H1 (cell line): ENCODE results near the gene ZDHHC22. TPM values are rescaled to one million over a fixed set of nuclear protein-coding genes. Genes with fewer than 3 reads are reported as not detected.

Source experiments
- CTCF ChIA-PET: fragments of 300-600 bp; sonication (Branson Sonifier 250); formaldehyde crosslinking; loops from one replicate; lab custom pipeline; 2021; ENCODE audit not compliant: partially characterized antibody; lab: Charles Lee
- POLR2A ChIA-PET: fragments of 300-600 bp; sonication (Branson Sonifier 250); formaldehyde crosslinking; loops from one replicate; lab custom pipeline; 2021; ENCODE audit warnings: inconsistent platforms; ENCODE audit not compliant: partially characterized antibody; lab: Charles Lee
- DNase-seq, 2 experiments: peaks; one replicate each; pipeline versions ENCODE4 v3.0.0 to v3.0.0-alpha.2; 2010 to 2022; ENCODE audit warnings: low spot score in 2 of 2, low read depth in 1 of 2, mixed read lengths in 1 of 2
- FAIRE-seq: peaks from 2 replicates; lab custom pipeline; 2011; peaks lifted over from hg19 to GRCh38; lab: Jason Lieb, UNC
- H2AFZ ChIP-seq: 2 replicates; pipeline ENCODE4 v1.8.1; 2012; ENCODE audit warnings: low read length, inconsistent platforms
- H2AK5ac ChIP-seq: 2 replicates; pipeline ENCODE4 v1.6.1; 2013; ENCODE audit warnings: low read depth, low read length
- H2BK120ac ChIP-seq: replicated peaks from 2 replicates; pipeline ENCODE3; 2013; ENCODE audit warnings: low read depth, low read length, inconsistent platforms
- H2BK12ac ChIP-seq: 2 replicates; pipeline ENCODE4 v1.6.1; 2013; ENCODE audit warnings: low read depth, low read length
- H2BK15ac ChIP-seq: 2 replicates; pipeline ENCODE4 v1.6.1; 2013; ENCODE audit warnings: low read length
- H2BK20ac ChIP-seq: 2 replicates; pipeline ENCODE4 v1.6.1; 2013; ENCODE audit warnings: low read length
- H2BK5ac ChIP-seq: 2 replicates; pipeline ENCODE4 v1.6.1; 2013; ENCODE audit warnings: low read depth, low read length
- H3K14ac ChIP-seq: 2 replicates; pipeline ENCODE4 v1.6.1; 2013; ENCODE audit warnings: inconsistent platforms; ENCODE audit not compliant: insufficient read length
- H3K18ac ChIP-seq: 2 replicates; pipeline ENCODE4 v1.6.1; 2013; ENCODE audit warnings: low read length; ENCODE audit errors: extremely low read depth
- H3K23ac ChIP-seq: 2 replicates; pipeline ENCODE4 v1.6.1; 2013; ENCODE audit warnings: inconsistent platforms; ENCODE audit not compliant: insufficient read length
- H3K23me2 ChIP-seq: 2 replicates; pipeline ENCODE4 v1.6.1; 2013; ENCODE audit warnings: low read depth, low read length
- H3K27ac ChIP-seq: 2 replicates; pipeline ENCODE4 v1.6.1; 2011; ENCODE audit warnings: low read depth, low read length, inconsistent platforms
- H3K27me3 ChIP-seq, 4 experiments: replicated peaks in 1 of 4; 1 replicate in 1 of 4; 2 replicates in 3 of 4; pipeline versions ENCODE4 v1.6.1 to v1.8.1; 2011 to 2013; ENCODE audit warnings: low read length in 3 of 4, mild to moderate bottlenecking in 3 of 4, inconsistent platforms in 2 of 4, mixed read lengths in 2 of 4, moderate library complexity in 1 of 4; ENCODE audit not compliant: control insufficient read depth in 3 of 4, insufficient read depth in 3 of 4; ENCODE audit errors: extremely low read depth in 1 of 4
- H3K36me3 ChIP-seq, 4 experiments: 2 replicates each; pipeline versions ENCODE4 v1.6.1 to v1.8.1; 2011 to 2013; ENCODE audit warnings: mild to moderate bottlenecking in 4 of 4, low read length in 3 of 4, moderate library complexity in 2 of 4, control low read depth in 1 of 4, inconsistent platforms in 1 of 4; ENCODE audit not compliant: insufficient read depth in 4 of 4, control insufficient read depth in 2 of 4
- H3K4ac ChIP-seq: replicated peaks from 2 replicates; pipeline ENCODE3; 2013; ENCODE audit warnings: low read length, low read depth, mixed read lengths, inconsistent platforms; ENCODE audit not compliant: insufficient read length
- H3K4me1 ChIP-seq, 4 experiments: replicated peaks in 1 of 4; 1 replicate in 1 of 4; 2 replicates in 3 of 4; pipeline versions ENCODE4 v1.6.1 to v1.8.1; 2011 to 2013; ENCODE audit warnings: low read length in 3 of 4, inconsistent platforms in 2 of 4, mixed read lengths in 1 of 4; ENCODE audit not compliant: insufficient read depth in 4 of 4, control insufficient read depth in 3 of 4
- H3K4me2 ChIP-seq, 2 experiments: 2 replicates each; pipeline versions ENCODE4 v1.6.1 to v1.8.1; 2011 to 2013; ENCODE audit warnings: low read depth in 2 of 2, low read length in 2 of 2, control low read depth in 1 of 2, inconsistent platforms in 1 of 2, mild to moderate bottlenecking in 1 of 2; ENCODE audit not compliant: insufficient read depth in 1 of 2
- H3K4me3 ChIP-seq, 4 experiments: fragments of 200-600, 300-600 bp in 1 of 4; sonication (generic), shearing (Covaris generic), sonication (Bioruptor Twin) in 1 of 4; 2 replicates each; pipeline versions ENCODE4 v1.5.1 to v1.8.1; 2011 to 2016; ENCODE audit warnings: low read length in 4 of 4, low read depth in 3 of 4, control low read depth in 2 of 4, inconsistent platforms in 2 of 4, mild to moderate bottlenecking in 2 of 4, mixed read lengths in 1 of 4, moderate library complexity in 1 of 4; ENCODE audit not compliant: insufficient read depth in 2 of 4; ENCODE audit errors: extremely low read depth in 1 of 4
- H3K56ac ChIP-seq: replicated peaks from 2 replicates; pipeline ENCODE3; 2013; ENCODE audit warnings: low read depth, mild to moderate bottlenecking, mixed read lengths, low read length, inconsistent platforms; ENCODE audit not compliant: insufficient read length
- H3K79me1 ChIP-seq: 2 replicates; pipeline ENCODE4 v1.6.1; 2013; ENCODE audit warnings: low read depth, low read length, control low read depth
- H3K79me2 ChIP-seq, 2 experiments: 2 replicates each; pipeline versions ENCODE4 v1.6.1 to v1.8.1; 2012 to 2013; ENCODE audit warnings: low read length in 2 of 2, mild to moderate bottlenecking in 2 of 2, inconsistent platforms in 1 of 2; ENCODE audit not compliant: insufficient read depth in 2 of 2, control insufficient read depth in 1 of 2
- H3K9ac ChIP-seq, 4 experiments: replicated peaks in 1 of 4; 1 replicate in 1 of 4; 2 replicates in 3 of 4; pipeline versions ENCODE4 v1.6.1 to v1.8.1; 2011 to 2013; ENCODE audit warnings: low read depth in 3 of 4, low read length in 3 of 4, control low read depth in 2 of 4, mild to moderate bottlenecking in 2 of 4, moderate library complexity in 2 of 4, inconsistent platforms in 1 of 4; ENCODE audit errors: extremely low read depth in 1 of 4
- H3K9me3 ChIP-seq, 2 experiments: 2 replicates each; pipeline versions ENCODE4 v1.6.1 to v1.8.1; 2012 to 2013; ENCODE audit warnings: mild to moderate bottlenecking in 2 of 2, moderate library complexity in 2 of 2, control low read depth in 1 of 2, inconsistent platforms in 1 of 2, low read depth in 1 of 2, low read length in 1 of 2, mixed read lengths in 1 of 2; ENCODE audit not compliant: insufficient read depth in 2 of 2
- H4K20me1 ChIP-seq, 2 experiments: replicated peaks in 1 of 2; 2 replicates each; pipeline versions ENCODE3 to v1.8.1; 2011 to 2013; ENCODE audit warnings: inconsistent platforms in 2 of 2, low read length in 2 of 2, mild to moderate bottlenecking in 1 of 2; ENCODE audit not compliant: insufficient read depth in 2 of 2, control insufficient read depth in 1 of 2
- H4K5ac ChIP-seq: 2 replicates; pipeline ENCODE4 v1.6.1; 2013; ENCODE audit warnings: low read length, low read depth, mixed read lengths, inconsistent platforms; ENCODE audit not compliant: insufficient read length
- H4K8ac ChIP-seq: 2 replicates; pipeline ENCODE4 v1.8.0; 2013; ENCODE audit warnings: mild to moderate bottlenecking, moderate library complexity, low read length, inconsistent platforms; ENCODE audit not compliant: insufficient read depth; ENCODE audit errors: extremely low read depth
- H4K91ac ChIP-seq: replicated peaks from 2 replicates; pipeline ENCODE3; 2013; ENCODE audit warnings: low read length, mixed read lengths, inconsistent platforms; ENCODE audit not compliant: insufficient read length
- CTBP2 ChIP-seq: IDR thresholded peaks from 2 replicates; pipeline ENCODE4 v1.7.0; 2011; ENCODE audit warnings: borderline replicate concordance, mild to moderate bottlenecking, moderate library complexity, mixed read lengths, low read length; ENCODE audit not compliant: insufficient read depth, insufficient read length
- SIN3A ChIP-seq, 2 experiments: IDR thresholded peaks in 1 of 2; conservative IDR thresholded peaks in 1 of 2; 2 replicates each; pipeline ENCODE4 v1.6.1; 2011 to 2012; ENCODE audit warnings: low read length in 2 of 2, improper control_type of control experiment in 1 of 2, low read depth in 1 of 2, mild to moderate bottlenecking in 1 of 2
- SP4 ChIP-seq: IDR thresholded peaks from 2 replicates; pipeline ENCODE4 v1.6.1; 2012; ENCODE audit warnings: low read length, inconsistent platforms
- TEAD4 ChIP-seq: IDR thresholded peaks from 2 replicates; pipeline ENCODE4 v1.6.1; 2012; ENCODE audit warnings: low read depth, low read length, inconsistent platforms, mixed read lengths
- WGBS, 2 experiments: shearing (Covaris generic) in 1 of 2; methylation state at CpG; one replicate each; pipeline versions ENCODE4 v1.1.6 to v1.1.7; 2013 to 2015; ENCODE audit warnings: low lambda C conversion rate in 2 of 2, mixed read lengths in 2 of 2, inconsistent platforms in 1 of 2, low coverage in 1 of 2, missing lambda C conversion rate in 1 of 2; ENCODE audit not compliant: insufficient replicate concordance in 2 of 2, insufficient coverage in 1 of 2, insufficient read length in 1 of 2; ENCODE audit errors: extremely low coverage in 1 of 2, missing lambda C conversion rate in 1 of 2; 5-methylcytosine and 5-hydroxymethylcytosine counted together
- polyA plus RNA-seq, 7 experiments: library from polyadenylated mRNA; depleted of rRNA in 3 of 7; stranded (reverse) in 5 of 7; unstranded in 2 of 7; fragments of >200 nt in 5 of 7; fragments of 200-250 nt in 2 of 7; gene quantifications; 1 replicate in 5 of 7; 2 replicates in 1 of 7; 4 replicates in 1 of 7; pipeline versions ENCODE4 v1.2.1 to v1.2.3, GENCODE V29; 2011 to 2013; ENCODE audit warnings: missing spikeins in 2 of 7, mixed read lengths in 2 of 7
- total RNA-seq: library from RNA; stranded (reverse); fragmentation: NEBNext Ultra II Directional; extraction: Animal tissue kit (Norgen Biotek cat#: 25700); gene quantifications from 2 replicates; pipeline ENCODE4 v1.2.1, GENCODE V29; 2021
- TF ChIP-seq, protein P1 (sequence below): IDR thresholded peaks from 2 replicates; pipeline ENCODE4 v1.6.1; 2012; ENCODE audit warnings: low read length, inconsistent platforms
- TF ChIP-seq, protein P2 (sequence below): IDR thresholded peaks from 2 replicates; pipeline ENCODE4 v1.6.1; 2011; ENCODE audit warnings: low read length, improper control_type of control experiment

The ZDHHC22 gene
- total and polyA plus RNA-seq, 2 of the 8 experiments (the other 6 are each of a cell fraction or from before 2014, with no cell fraction given), result 23.8 to 55.2 TPM

GRCh38 chr14:77181603-77182437 lies 40.2 kb upstream of the ZDHHC22 start, which contains the start of gene TMEM63C:
Gene TMEM63C, plus strand, starts transcription at chr14:77181798. Its CDS starts 37,016 bp downstream, at chr14:77218814.
- peak within 1 kb of the TSS; percentile 59 to 83 (median 72) for H3K4me3 ChIP-seq
- peak within 1 kb of the TSS; percentile 51; the same call in 1 of the 2 replicates for H4K8ac ChIP-seq
- H2BK120ac ChIP-seq, result no peak within 1 kb of the TSS
- H2AFZ ChIP-seq, result peak within 1 kb of the TSS; percentile 78
- 0 out of 2 replicates have a peak within 1 kb of the TSS, but pooled peaks have one; percentile 62 for H2BK20ac ChIP-seq
- no peak within 1 kb of the TSS for H3K27ac ChIP-seq
- no peaks in the 10 kb centered on the region for H3K79me2 ChIP-seq
- no peaks in the 10 kb centered on the region for H3K9me3 ChIP-seq
- peak within 1 kb of the TSS in 2 of 4 experiments; percentile 11 to 25; a peak in 3 of 7 replicates for H3K9ac ChIP-seq
- peak; percentile 99 for FAIRE-seq
- peak; percentile 92 to 95 for DNase-seq
- H3K56ac ChIP-seq, result no peak within 1 kb of the TSS
- H3K23ac ChIP-seq, result no peak within 1 kb of the TSS
- H2BK15ac ChIP-seq, result 0 out of 2 replicates have a peak within 1 kb of the TSS, but pooled peaks have one; percentile 40
- peak within 1 kb of the TSS; percentile 3 for H4K5ac ChIP-seq
- WGBS, 2 experiments, result 2% methylated on average over 25 of the region's 46 CpGs; no CpG with 5 or more reads in 1 of the 2 experiments
- H3K4ac ChIP-seq, result no peak within 1 kb of the TSS
- peaks cover 0 to 3% (median 1%) of the 10 kb centered on the region in 4 experiments; a peak in 3 of 7 replicates for H3K27me3 ChIP-seq
- peaks cover 6% of the 10 kb centered on the region; the same call in 1 of the 2 replicates for H3K23me2 ChIP-seq
- peak within 1 kb of the TSS; percentile 22; the same call in 1 of the 2 replicates for H2BK5ac ChIP-seq
- H2BK12ac ChIP-seq, result peak within 1 kb of the TSS; percentile 91; the same call in 1 of the 2 replicates
- H3K18ac ChIP-seq, result peak within 1 kb of the TSS; percentile 5; the same call in 1 of the 2 replicates
- no peaks in the 10 kb centered on the region; the same call in 1 of the 2 replicates for H3K79me1 ChIP-seq
- peak within 1 kb of the TSS; percentile 67 to 72 for H3K4me2 ChIP-seq
- H3K36me3 ChIP-seq, result no peaks in the 10 kb centered on the region
- no peaks in the 10 kb centered on the region for H4K20me1 ChIP-seq
- no peak within 1 kb of the TSS for H2AK5ac ChIP-seq
- POLR2A ChIA-PET, result interaction anchor here (0.8 to 1.5 kb wide), 6 partner anchors 14 to 131 kb away, joined by 3 to 4 read pairs (median 3); no protein-coding TSS in a partner anchor
- no peak within 1 kb of the TSS for H3K14ac ChIP-seq
- CTCF ChIA-PET, result interaction anchor here (0.7 to 13.7 kb wide), 9 partner anchors 9 to 134 kb away, joined by 3 to 178 read pairs (median 4); no protein-coding TSS in a partner anchor
- H3K4me1 ChIP-seq, result peaks cover 3 to 11% (median 7%) of the 10 kb centered on the region in 4 experiments; a peak in 6 of 7 replicates
- peak within 1 kb of the TSS; percentile 36 for H4K91ac ChIP-seq
- peak; percentile 63 for TF ChIP-seq CTBP2
- no peak; the same call in 1 of the 2 replicates for TF ChIP-seq SP4
- TF ChIP-seq, protein P1, sequence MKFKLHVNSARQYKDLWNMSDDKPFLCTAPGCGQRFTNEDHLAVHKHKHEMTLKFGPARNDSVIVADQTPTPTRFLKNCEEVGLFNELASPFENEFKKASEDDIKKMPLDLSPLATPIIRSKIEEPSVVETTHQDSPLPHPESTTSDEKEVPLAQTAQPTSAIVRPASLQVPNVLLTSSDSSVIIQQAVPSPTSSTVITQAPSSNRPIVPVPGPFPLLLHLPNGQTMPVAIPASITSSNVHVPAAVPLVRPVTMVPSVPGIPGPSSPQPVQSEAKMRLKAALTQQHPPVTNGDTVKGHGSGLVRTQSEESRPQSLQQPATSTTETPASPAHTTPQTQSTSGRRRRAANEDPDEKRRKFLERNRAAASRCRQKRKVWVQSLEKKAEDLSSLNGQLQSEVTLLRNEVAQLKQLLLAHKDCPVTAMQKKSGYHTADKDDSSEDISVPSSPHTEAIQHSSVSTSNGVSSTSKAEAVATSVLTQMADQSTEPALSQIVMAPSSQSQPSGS, result peak; percentile 67; the same call in 1 of the 2 replicates
- TF ChIP-seq, protein P2, sequence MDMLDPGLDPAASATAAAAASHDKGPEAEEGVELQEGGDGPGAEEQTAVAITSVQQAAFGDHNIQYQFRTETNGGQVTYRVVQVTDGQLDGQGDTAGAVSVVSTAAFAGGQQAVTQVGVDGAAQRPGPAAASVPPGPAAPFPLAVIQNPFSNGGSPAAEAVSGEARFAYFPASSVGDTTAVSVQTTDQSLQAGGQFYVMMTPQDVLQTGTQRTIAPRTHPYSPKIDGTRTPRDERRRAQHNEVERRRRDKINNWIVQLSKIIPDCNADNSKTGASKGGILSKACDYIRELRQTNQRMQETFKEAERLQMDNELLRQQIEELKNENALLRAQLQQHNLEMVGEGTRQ, result no peak
- peak; percentile 81 to 94; a peak in 3 of 4 replicates for TF ChIP-seq SIN3A (conservative IDR thresholded peaks at IDR 0.05 in 1 of 2, IDR thresholded peaks at IDR 0.05 in 1 of 2; ENCODE audit: low read depth in 1 of 2, low read length in 2 of 2)
- TF ChIP-seq TEAD4, result peak; percentile 79
